Measurements from ENCODE around the gene TRPC5OS. TPM values are rescaled to one million over a fixed set of nuclear protein-coding genes. Genes with fewer than 3 reads are reported as not detected.

The TRPC5OS gene
- total RNA-seq, result not detected in 2 replicates

DNA sequence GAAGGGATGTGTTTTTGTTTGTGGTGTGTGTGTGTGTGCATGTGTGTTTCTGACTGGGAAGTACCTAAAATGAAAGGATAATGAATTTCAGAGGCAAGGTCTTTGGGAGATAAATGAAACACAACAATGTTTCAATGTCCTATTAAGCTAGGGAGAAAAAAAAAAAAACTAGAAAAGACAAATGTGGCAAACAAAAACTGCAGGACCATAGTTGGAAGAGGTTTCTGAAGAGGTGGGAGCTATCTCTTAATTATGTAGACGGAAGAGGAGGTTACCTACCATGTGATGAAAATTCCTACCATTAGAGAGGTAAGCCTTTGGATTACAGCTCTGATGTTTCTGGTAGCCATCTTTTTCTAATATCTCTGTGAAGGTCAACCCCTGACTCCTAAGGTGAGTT lies at the start of gene TRPC5OS:
Gene TRPC5OS, plus strand, starts transcription at position 301 of the 400 bp plus-strand sequence. CDS start 25,669 bp downstream, outside the sequence.

Other genes with a start within 250 kb of the TRPC5OS start
- gene ALG13, start 195.0 kb upstream of the TRPC5OS start, total RNA-seq, result 22.3 TPM in 2 replicates
- 0.08 TPM in 2 replicates for gene TRPC5, start 206.6 kb downstream of the TRPC5OS start, total RNA-seq
- gene RTL4, start 206.8 kb downstream of the TRPC5OS start, total RNA-seq, result not detected in 2 replicates

Measured in hair follicular keratinocyte (primary cell).